ENCODE measurements around the gene STMN3.

DNA sequence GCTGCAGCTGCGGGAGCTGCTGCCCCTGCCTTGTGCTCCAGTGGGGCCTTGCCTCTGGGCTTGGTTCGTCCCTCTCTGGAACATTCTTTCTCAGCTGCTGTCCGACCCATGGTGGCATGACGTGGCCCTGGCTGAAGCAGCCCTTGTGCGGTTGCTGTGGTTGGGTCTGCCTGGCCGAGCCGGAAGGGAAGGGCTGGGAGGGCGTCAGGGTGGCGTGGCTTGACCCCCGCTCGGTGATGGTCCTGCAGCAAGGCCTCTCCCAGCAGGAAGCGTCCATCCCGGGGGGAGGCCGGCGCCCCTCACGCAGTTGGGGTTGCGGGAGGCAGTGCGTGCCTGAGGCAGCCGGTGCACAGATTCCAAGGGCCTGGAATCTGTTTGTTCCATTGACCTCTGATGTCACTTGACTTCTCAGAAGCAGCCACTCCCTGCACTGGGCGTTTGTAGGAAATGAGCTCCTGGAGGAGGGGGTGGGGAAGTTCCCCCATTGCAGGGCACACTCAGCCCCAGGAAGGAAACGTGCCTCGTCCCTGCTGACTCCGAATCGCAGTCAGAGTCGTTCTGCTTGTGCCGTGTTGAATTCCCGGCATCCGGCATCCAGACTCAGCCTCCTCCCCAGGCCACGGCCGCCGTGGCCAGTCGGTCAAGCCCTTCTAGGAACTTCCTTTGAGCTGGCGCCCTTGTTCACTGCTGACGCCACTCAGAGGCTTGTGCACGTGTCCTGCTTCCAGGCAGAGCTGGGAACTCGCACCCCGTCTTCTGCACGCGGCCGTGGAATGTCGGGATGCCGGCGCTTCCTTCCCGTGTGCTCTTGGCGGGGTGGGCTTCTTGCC, 33.5 kb upstream of the STMN3 start:
- TF ChIP-seq, protein P1, sequence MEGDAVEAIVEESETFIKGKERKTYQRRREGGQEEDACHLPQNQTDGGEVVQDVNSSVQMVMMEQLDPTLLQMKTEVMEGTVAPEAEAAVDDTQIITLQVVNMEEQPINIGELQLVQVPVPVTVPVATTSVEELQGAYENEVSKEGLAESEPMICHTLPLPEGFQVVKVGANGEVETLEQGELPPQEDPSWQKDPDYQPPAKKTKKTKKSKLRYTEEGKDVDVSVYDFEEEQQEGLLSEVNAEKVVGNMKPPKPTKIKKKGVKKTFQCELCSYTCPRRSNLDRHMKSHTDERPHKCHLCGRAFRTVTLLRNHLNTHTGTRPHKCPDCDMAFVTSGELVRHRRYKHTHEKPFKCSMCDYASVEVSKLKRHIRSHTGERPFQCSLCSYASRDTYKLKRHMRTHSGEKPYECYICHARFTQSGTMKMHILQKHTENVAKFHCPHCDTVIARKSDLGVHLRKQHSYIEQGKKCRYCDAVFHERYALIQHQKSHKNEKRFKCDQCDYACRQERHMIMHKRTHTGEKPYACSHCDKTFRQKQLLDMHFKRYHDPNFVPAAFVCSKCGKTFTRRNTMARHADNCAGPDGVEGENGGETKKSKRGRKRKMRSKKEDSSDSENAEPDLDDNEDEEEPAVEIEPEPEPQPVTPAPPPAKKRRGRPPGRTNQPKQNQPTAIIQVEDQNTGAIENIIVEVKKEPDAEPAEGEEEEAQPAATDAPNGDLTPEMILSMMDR (IDR thresholded peaks at IDR 0.05) = no peak
- no peak for TF ChIP-seq TCF7L2 (IDR thresholded peaks at IDR 0.05; ENCODE audit: low read depth, low read length)
